ENCODE results near the gene FHAD1. TPM values are rescaled to one million over a fixed set of nuclear protein-coding genes. Genes with fewer than 3 reads are reported as not detected.
A peak's percentile ranks its signal among the peaks of the same experiment; 100 is the strongest.
"Not testable (repeated sequence)": the region's sequence is repeated elsewhere in the genome, so short reads cannot be mapped to it uniquely, and the experiment has no call there.

Gene FHAD1
- total RNA-seq, 1 experiment from 2014 or later = not detected

- Mint-ChIP-seq H3K4me3 (ENCODE audit: unreplicated experiment) (no peak overlapping the region), H3K27ac (ENCODE audit: low read depth, unreplicated experiment) (no peak overlapping the region), H3K36me3 (ENCODE audit: insufficient read depth, unreplicated experiment) (no peaks in the 10 kb centered on the region), H3K9me3 (ENCODE audit: unreplicated experiment) (no peaks in the 10 kb centered on the region), H3K27me3 (ENCODE audit: insufficient read depth, unreplicated experiment) (no peaks in the 10 kb centered on the region), H3K4me1 (ENCODE audit: insufficient read depth, unreplicated experiment) (peaks cover 3% of the 10 kb centered on the region)
- DNase-seq (ENCODE audit: unreplicated experiment) = no peak
- ChIA-PET POLR2A (interaction anchor here (0.6 kb wide), 1 partner anchor 23 kb away, joined by 3 read pairs; no protein-coding TSS in a partner anchor), CTCF (no interaction called here)
- no peak for TF ChIP-seq CTCF (IDR thresholded peaks at IDR 0.05; ENCODE audit: unreplicated experiment)
- intact Hi-C loops (cut with micrococcal nuclease) = no loop called here
- BruUV-seq (replicated peaks) = no TSS peak
Measured at GRCh38 chr1:15384301-15384901, 137.4 kb downstream of the FHAD1 start.

DNA sequence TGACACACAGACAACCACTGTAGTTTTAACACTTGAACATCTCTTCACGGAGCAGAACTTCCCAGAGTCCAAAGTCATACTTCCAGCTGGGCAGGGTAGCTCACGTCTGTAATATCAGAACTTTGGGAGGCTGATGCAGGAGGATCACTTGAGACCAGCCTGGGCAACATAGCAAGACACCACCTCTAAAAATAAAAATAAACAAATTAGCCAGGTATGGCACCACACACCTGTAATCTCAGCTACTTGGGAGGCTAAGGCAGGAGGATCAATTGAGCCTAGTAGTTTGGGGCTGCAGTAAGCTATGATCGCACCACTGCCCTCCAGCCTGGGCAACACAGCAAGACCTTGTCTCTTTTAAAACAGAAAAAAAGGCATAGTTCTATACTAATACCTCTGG, 138.4 kb downstream of the FHAD1 start:
- intact Hi-C loops (cut with micrococcal nuclease) = no loop called here
- CTCF ChIA-PET = interaction anchor here (0.7 kb wide), 1 partner anchor 338 kb away, joined by 3 read pairs; no protein-coding TSS in a partner anchor
- Mint-ChIP-seq H3K4me1 (ENCODE audit: insufficient read depth, unreplicated experiment) (no peaks in the 10 kb centered on the region), H3K27me3 (ENCODE audit: insufficient read depth, unreplicated experiment) (no peaks in the 10 kb centered on the region), H3K27ac (ENCODE audit: low read depth, unreplicated experiment) (no peak overlapping the region), H3K9me3 (ENCODE audit: unreplicated experiment) (no peaks in the 10 kb centered on the region), H3K4me3 (ENCODE audit: unreplicated experiment) (no peak overlapping the region), H3K36me3 (ENCODE audit: insufficient read depth, unreplicated experiment) (no peaks in the 10 kb centered on the region)
- no peak for DNase-seq (ENCODE audit: unreplicated experiment)
- TF ChIP-seq CTCF (IDR thresholded peaks at IDR 0.05; ENCODE audit: unreplicated experiment) = no peak
- POLR2A ChIA-PET = interaction anchor here (1.4 kb wide), 1 partner anchor 29 kb away, joined by 3 read pairs; no protein-coding TSS in a partner anchor
- BruUV-seq (replicated peaks) = no TSS peak

- Mint-ChIP-seq H3K4me3 (ENCODE audit: unreplicated experiment) (no peak overlapping the region), H3K36me3 (ENCODE audit: insufficient read depth, unreplicated experiment) (no peaks in the 10 kb centered on the region), H3K4me1 (ENCODE audit: insufficient read depth, unreplicated experiment) (no peaks in the 10 kb centered on the region), H3K27ac (ENCODE audit: low read depth, unreplicated experiment) (no peak overlapping the region), H3K27me3 (ENCODE audit: insufficient read depth, unreplicated experiment) (no peaks in the 10 kb centered on the region), H3K9me3 (ENCODE audit: unreplicated experiment) (no peaks in the 10 kb centered on the region)
- intact Hi-C loops (cut with micrococcal nuclease) = no loop called here
- no peak for TF ChIP-seq CTCF (IDR thresholded peaks at IDR 0.05; ENCODE audit: unreplicated experiment)
- DNase-seq (ENCODE audit: unreplicated experiment) = no peak
- ChIA-PET CTCF (no interaction called here), POLR2A (interaction anchor here (0.6 to 1.4 kb wide), 2 partner anchors 21 to 30 kb away, joined by 3 read pairs; no protein-coding TSS in a partner anchor)
- BruUV-seq (replicated peaks) = no TSS peak
Measured at GRCh38 chr1:15386164-15386749, 139.2 kb downstream of the FHAD1 start.

GRCh38 chr1:15388201-15388880, 141.3 kb downstream of the FHAD1 start:
- H3K4me1 Mint-ChIP-seq (ENCODE audit: insufficient read depth, unreplicated experiment) = no peaks in the 10 kb centered on the region
- intact Hi-C loops (cut with micrococcal nuclease) = no loop called here
- no peaks in the 10 kb centered on the region for H3K36me3 Mint-ChIP-seq (ENCODE audit: insufficient read depth, unreplicated experiment)
- ChIA-PET CTCF (no interaction called here), POLR2A (no interaction called here)
- H3K27ac Mint-ChIP-seq (ENCODE audit: low read depth, unreplicated experiment) = peak overlapping the region; percentile 74
- H3K27me3 Mint-ChIP-seq (ENCODE audit: insufficient read depth, unreplicated experiment) = no peaks in the 10 kb centered on the region
- no peak overlapping the region for H3K4me3 Mint-ChIP-seq (ENCODE audit: unreplicated experiment)
- BruUV-seq (replicated peaks) = no TSS peak
- no peaks in the 10 kb centered on the region for H3K9me3 Mint-ChIP-seq (ENCODE audit: unreplicated experiment)
- no peak for TF ChIP-seq CTCF (IDR thresholded peaks at IDR 0.05; ENCODE audit: unreplicated experiment)
- no peak for DNase-seq (ENCODE audit: unreplicated experiment)

DNA sequence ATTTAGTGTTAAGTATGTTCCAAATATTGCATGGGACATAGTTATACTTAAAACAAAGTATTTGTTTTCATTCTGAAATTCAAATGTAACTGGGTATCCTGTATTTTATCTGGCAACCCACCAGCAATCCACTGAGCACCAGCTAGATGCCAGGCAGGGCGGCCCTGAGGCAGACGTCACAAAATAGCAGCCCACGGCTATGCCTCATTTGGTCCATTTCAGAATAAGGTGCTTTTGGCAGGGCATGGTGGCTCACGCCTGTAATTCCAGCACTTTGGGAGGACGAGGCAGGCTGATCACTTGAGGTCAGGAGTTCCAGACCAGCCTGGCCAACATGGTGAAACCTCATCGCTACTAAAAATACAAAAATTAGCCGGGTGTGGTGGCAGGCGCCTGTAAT, 142.8 kb downstream of the FHAD1 start:
- H3K4me1 Mint-ChIP-seq (ENCODE audit: insufficient read depth, unreplicated experiment); CTCF ChIA-PET: not testable (repeated sequence)

More for the DNA sequence above, 142.8 kb downstream of the FHAD1 start:
- H3K9me3 Mint-ChIP-seq (ENCODE audit: unreplicated experiment); H3K4me3 Mint-ChIP-seq (ENCODE audit: unreplicated experiment); POLR2A ChIA-PET; H3K36me3 Mint-ChIP-seq (ENCODE audit: insufficient read depth, unreplicated experiment); H3K27me3 Mint-ChIP-seq (ENCODE audit: insufficient read depth, unreplicated experiment); H3K27ac Mint-ChIP-seq (ENCODE audit: low read depth, unreplicated experiment); intact Hi-C loops (cut with micrococcal nuclease); BruUV-seq (replicated peaks); DNase-seq (ENCODE audit: unreplicated experiment): not testable (repeated sequence)

Measured in MCF 10A (cell line).